Adipose tissue (tissue), 3 donors: ENCODE results near the gene TTC39B. TPM values are rescaled to one million over a fixed set of nuclear protein-coding genes. Genes with fewer than 3 reads are reported as not detected.

ENCODE experiments used
- H3K27ac ChIP-seq: one replicate; pipeline ENCODE4 v1.5.1; 2013; ENCODE audit warnings: low read depth, low read length
- WGBS, 3 donors: extraction: QIAGEN DNeasy Blood & Tissue Kit; methylation state at CpG; one replicate each; pipeline ENCODE4 v1.1.7; 2013; 5-methylcytosine and 5-hydroxymethylcytosine counted together
- polyA plus RNA-seq, 3 donors: library from polyadenylated mRNA; stranded (reverse); fragments of 200-250 nt; gene quantifications; one replicate each; pipeline ENCODE4 v1.2.3, GENCODE V29; 2013
- donor health status: healthy with polysubstance abuse.
- donor health status: Bipolar disorder and iron deficiency.
- donor health status: healthy.

The TTC39B gene
- polyA plus RNA-seq, 3 donors: 1.2 to 2.1 (median 1.4) TPM

DNA sequence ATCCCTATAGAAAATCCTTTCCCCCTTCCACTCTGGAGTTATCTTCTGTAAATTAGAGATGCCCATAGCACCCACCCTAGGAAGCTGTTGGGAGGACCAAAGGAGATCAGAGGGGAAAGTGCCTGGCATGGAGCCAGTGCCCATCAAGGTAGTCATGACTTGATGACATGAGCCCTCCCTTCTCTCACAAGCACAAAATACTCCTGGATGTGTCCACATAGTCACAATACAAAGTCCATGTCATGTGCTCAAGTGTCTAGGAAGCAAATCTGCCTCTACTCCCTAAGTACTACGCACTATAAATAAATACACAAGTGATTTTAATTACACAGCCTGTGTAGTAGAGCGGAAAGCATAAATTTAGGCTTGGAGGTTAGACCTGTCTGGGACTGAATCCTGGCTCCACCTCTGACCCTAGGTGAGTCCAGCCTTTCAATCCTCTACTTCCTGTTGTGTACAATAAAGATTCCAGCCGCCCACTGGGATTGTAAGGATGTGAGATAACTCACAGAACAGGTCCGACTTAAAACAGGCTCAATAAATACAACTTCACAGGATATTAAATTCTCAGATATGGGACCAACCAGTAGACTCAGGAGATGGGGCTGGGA, 30.6 kb downstream of the TTC39B start:
- WGBS, 3 donors: 77 to 89% (median 88%) methylated on average over 4 of the region's 4 CpGs

DNA sequence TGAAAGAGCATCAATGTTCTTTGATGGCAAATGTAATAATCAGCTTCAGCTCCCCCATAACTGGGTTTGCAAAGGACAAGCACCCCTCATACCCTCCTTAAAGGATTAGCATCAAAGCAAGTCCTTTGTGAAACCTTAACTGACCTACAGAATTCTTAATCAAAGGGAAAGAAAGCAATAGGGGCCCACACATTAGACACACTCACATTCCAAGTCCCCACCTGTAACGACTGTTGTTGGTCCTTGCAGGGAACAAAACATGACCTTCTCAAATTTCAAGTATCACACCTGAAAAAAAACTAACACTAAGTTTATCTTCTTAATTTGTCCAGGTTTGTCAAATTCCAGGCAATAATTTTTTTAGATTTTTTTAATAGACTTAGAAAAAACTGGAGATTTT, 32.6 kb downstream of the TTC39B start:
- WGBS, 3 donors: 82 to 92% (median 92%) methylated on average over 1 of the region's 1 CpG
- no peak overlapping the region for H3K27ac ChIP-seq

More for the DNA sequence above, 30.6 kb downstream of the TTC39B start:
- H3K27ac ChIP-seq: no peak overlapping the region

DNA sequence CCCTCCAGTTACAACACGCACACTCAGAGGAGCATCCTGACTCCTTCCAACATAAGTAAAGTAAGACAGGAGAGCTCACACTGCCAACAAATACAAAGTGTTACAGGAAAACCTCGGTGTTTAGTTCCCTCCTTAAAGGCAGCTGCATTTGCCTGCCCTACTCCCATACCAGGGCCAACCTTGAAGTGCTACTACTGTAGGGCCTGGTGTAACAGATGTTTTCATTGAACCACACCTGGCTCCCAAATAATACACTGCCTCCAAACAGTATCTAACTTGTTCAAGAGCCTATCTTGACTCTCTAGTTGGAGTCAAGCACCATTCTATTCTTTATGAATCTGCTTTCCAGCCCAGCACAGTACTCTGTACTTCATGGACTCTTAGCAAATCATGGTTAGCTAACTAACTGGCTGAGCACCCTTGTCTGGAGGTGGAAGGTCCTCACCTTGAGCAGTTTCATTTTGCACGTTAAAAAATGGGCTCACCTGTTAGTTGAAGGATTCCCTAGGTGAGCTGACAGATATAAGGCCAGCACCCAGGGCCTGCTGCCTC, 34.6 kb downstream of the TTC39B start:
- WGBS, 3 donors: 37 to 96% (median 94%) methylated on average over 3 of the region's 3 CpGs
- no peak overlapping the region for H3K27ac ChIP-seq

DNA sequence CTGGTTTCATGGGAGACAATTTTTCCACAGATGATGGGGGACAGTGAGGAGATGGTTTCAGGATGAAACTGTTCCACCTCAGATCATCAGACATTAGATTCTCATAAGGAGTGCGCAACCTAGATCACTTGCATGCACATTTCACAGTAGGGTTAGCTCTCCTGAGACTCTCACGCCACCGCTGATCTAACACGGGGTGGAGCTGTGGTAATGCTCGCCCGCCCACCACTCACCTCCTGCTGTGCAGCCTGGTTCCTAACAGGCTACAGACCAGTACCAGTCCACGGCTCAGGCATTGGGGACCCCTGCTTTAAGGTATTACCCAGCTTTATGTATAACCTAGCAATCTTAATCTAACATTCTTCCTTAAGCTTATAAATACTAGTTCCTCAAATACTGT, 35.6 kb downstream of the TTC39B start:
- WGBS, 3 donors: 92 to 98% (median 95%) methylated on average over 7 of the region's 7 CpGs
- no peak overlapping the region for H3K27ac ChIP-seq

DNA sequence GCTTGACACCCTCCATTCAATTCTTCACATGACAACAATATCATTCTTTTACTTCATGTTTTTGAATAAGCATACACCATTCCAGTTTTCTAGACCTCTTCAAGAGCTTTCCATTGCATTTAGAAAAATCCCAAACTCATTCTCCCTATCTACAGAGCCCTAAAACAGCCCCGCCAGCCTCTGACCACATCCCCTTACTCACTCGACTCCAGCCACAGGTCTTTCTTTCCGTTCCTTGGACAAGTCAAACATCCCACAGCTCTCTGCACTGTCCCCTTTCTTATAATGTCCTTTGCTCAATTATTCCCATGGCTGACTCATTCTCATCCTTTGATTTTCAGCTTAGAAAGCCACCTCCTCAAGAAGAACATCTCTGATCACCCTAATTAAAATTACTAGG, 38.2 kb downstream of the TTC39B start:
- 67 to 84% (median 72%) methylated on average over 3 of the region's 3 CpGs for WGBS, 3 donors
- H3K27ac ChIP-seq: no peak overlapping the region

DNA sequence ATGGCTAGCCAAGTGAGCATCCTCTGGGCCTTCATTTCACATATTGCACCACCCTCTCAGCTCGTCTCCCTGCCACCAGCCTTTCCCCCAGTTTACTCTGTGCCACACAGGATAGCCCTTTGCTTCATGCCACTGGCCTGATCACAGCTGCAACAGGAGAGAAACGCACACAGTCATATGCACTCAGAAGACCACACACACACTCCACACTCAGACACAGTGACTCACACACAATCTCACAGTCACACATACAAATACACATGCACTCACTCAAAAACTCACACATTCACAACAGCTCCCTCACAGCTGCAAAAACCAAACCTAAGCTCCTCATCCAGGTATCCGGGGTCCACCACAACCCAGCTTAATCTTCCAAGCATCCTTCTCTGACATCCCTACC, 38.7 kb downstream of the TTC39B start:
- no peak overlapping the region for H3K27ac ChIP-seq
- WGBS, 3 donors: 79 to 90% (median 87%) methylated on average over 3 of the region's 3 CpGs

DNA sequence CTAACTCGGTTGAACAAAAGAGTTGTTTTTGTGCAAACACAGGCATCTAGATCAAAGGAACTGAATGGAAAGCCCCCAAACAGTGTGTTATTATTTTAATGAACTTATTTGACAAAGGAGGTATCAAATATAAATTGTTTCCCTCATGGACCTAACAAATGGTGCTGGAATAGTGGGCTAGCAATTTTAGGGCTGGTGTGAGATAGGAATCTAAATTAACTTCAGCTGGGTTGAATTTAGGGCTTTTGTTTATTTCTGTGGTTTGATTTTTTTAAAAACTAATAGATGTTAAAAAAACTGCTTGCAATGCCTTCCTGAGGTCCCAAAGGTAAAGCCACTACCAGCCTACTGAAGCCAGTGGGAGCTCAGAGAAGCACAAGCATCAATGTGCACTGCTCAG, 42.1 kb downstream of the TTC39B start:
- H3K27ac ChIP-seq: no peak overlapping the region
- WGBS, 3 donors: 92 to 97% (median 93%) methylated on average over 1 of the region's 1 CpG

DNA sequence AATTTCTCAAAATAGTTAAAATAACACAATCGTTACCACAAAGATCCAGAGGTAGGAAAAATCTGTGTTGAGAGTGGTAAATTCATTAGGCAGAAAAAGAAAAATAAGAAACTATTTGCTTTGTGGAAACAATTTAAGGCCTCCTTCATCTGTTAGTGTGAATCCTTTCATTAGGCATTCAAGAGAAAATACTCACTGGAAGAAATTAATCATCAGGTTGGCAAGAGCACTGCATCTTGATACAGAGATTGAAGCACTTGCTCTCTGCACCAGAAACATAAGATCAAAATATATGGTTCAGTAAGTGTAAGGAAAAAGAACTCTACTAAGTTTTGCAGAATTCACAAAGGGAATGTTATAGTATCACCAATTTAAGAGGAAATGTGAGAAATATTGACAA, 44.4 kb downstream of the TTC39B start:
- no peak overlapping the region for H3K27ac ChIP-seq
- 80 to 90% (median 83%) methylated on average over 1 of the region's 1 CpG for WGBS, 3 donors

DNA sequence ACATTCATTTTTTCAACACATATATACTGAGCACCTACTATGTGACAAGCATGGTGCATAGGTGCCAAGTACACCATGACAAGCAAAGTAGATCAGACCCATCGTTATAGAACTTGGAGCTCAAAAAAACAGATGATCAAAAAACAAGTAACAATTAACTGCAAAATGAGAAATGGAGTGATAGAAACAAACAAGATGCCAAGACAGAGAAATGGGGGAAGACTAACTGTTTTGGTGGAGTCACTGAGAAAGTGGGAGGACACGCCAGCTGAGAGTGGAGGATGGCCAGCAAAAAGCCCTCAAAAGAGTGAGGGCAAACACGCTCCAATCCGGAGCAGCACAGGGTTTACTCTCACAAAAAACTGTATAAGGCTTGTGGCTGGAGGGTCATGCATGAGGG, 50.6 kb downstream of the TTC39B start:
- H3K27ac ChIP-seq: no peak overlapping the region
- 94 to 97% (median 95%) methylated on average over 4 of the region's 4 CpGs for WGBS, 3 donors

DNA sequence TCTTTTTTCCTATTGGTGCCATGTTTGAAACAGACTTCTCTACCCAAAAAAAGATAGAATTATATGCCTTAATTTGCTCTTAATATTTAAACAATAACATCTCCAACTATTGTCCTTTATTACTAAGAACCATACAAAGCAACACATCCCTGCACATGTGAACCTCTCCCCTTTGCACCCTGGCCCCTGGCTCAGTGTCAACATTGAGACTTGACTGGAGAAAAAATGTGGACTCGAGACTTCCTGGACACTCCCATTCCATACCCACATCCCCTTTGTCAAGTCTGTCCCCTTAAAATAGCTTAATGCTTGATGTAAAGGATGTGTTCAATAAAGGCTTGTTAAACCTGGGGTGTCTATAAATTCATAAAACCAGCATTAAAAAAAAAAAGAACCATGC, 53.2 kb downstream of the TTC39B start:
- no peak overlapping the region for H3K27ac ChIP-seq
- 72 to 81% (median 74%) methylated on average over 1 of the region's 1 CpG for WGBS, 3 donors

DNA sequence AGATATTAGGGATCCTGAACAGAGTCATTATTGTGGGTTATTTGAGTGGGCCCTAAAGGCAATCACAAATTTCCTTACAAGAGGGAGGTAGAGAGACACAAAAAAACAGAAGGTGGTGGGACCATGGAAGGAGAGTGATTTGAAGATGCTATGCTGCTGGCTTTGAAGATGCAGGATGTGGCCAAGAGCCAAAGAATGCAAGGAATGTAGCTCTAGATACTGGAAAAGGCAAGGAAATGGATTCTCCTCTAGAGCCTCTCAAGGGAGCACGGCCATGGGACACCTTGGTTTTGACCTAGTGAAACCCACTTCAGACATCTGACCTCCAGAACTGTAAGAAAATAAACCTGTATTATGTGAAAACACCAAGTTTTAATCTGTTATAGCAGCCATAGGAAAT, 53.8 kb downstream of the TTC39B start:
- no peak overlapping the region for H3K27ac ChIP-seq
- 73 to 96% (median 83%) methylated on average over 1 of the region's 1 CpG for WGBS, 3 donors

DNA sequence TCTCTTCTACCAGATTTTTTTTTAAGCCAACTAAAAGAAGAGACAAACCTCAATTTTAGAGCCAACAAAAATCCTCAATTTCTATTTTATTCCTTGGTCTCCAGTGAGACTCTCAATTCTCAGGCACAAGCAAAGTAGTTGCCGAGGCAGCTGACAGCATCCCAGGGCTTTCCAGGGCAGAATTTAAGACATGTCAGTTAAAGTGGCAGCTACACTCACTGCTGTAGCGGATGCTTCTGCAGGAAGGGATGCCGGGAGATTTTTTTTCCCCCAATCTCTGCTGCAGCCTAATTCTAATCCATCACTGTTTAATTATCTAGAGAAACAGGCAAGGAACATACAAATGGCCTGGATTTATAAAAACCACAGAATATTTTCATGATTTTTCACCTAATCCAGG, 57.0 kb downstream of the TTC39B start:
- WGBS, 3 donors: 59 to 67% (median 66%) methylated on average over 3 of the region's 3 CpGs
- no peak overlapping the region for H3K27ac ChIP-seq

DNA sequence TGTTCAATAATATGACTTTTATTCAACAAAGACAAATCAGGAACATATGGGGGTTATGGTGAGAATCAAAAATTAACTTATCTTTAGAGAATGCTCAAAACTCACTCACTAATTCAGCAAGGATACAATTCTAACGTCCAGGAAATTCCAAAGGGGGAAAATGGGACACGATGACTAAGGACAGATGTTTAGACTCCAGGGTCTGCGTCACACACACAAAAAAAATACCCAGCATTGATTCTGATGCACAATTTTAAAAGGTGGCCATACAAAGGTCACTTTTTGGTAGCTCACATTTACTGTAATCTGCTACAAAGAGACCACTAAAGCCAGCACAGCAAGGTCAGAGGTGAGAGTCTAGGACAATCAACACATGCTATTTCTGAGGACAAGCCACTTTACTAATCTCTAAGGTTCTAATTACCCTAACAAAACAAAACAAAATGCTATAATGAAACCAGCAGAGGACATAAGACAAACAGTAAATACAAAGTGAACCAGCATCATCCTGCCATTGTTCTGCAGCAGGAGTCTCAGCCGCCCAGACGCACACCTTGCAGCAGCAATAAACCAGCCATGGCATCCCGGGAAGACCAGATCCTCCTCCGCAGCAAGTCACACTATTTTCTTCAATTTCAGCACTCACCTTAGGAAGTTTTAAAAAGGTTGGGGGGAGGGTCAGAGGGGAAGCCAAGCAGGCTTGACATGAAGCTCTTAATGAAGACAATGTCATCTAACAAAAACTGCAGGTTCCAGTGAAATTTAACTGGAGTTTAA, 57.8 kb downstream of the TTC39B start:
- WGBS, 3 donors: 64 to 72% (median 71%) methylated on average over 7 of the region's 7 CpGs

DNA sequence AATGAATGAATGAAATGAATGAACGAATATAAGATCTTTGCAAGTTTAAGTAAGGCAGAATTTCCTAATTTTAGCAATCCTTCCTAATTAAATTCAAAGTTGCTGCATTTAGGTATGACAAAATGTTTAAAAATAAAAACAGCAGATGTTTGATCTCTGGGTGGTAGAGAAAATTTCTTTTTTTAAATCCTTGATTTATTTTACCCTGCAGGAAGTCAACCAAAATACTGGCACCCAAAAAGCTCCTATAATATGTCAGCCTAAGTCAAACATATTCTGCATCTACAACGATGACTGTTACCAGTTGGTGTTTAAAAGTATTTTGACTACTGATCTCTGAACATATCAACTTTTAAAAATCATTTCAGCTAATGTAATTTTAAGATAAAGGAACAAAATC, 58.4 kb downstream of the TTC39B start:
- 80 to 83% (median 81%) methylated on average over 2 of the region's 2 CpGs for WGBS, 3 donors
- no peak overlapping the region for H3K27ac ChIP-seq

More for the DNA sequence above, 57.8 kb downstream of the TTC39B start:
- H3K27ac ChIP-seq: no peak overlapping the region

DNA sequence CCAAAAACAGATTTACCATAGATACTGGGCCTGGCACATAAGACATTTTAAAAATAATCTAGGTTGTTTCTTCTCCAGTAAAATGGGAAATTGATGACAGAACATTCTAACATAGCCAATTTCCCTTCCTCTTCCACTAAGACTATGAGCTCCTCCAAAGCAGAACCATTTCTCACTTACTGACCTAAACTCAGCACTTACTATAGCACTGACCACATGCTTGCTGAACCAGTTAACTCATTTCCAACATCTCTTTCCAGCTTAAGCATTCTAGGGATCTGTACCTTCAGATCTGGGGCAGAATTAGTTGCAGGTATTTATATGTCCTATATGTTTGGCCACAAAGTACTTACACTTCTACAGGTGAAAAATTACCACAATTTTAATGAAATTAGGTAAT, 58.9 kb downstream of the TTC39B start:
- no peak overlapping the region for H3K27ac ChIP-seq

DNA sequence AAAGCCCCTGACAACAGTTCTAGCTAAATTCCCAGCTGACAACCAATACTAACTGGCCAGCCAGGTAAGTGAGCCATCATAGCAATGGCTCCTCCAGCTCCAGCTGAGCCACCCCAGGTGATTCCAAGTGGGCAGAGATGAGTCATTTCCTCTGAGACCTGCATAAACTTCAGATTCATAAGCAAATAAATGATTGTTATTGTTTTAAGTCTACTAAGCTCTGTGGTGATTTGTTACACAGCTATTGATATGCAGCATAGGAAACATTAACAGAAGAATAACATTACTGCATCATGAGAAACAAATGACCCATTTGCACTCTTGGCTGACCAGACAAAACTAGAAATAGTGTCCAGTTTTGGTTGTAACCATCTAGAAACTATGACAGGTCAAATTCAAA, 60.3 kb downstream of the TTC39B start:
- no peak overlapping the region for H3K27ac ChIP-seq

DNA sequence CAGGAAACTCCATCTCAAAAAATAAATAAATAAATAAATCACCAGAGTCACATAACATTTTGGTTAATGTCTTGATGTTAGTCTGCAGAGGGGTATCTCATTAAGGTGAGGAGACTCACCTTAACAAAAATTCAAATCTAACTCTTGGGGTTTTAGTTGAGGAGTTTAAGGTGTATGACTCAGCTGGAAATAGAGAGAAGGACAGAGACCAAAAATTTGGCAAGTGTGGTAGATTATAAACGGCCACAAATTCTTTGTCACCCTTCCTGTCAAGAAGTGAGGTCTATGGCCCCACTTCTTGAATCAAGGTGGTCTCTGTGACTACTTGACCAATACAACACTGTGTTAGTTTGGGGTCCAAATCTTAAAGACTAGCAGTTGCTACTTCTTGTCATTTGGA, 60.8 kb downstream of the TTC39B start:
- 52 to 85% (median 61%) methylated on average over 1 of the region's 1 CpG for WGBS, 3 donors
- no peak overlapping the region for H3K27ac ChIP-seq

DNA sequence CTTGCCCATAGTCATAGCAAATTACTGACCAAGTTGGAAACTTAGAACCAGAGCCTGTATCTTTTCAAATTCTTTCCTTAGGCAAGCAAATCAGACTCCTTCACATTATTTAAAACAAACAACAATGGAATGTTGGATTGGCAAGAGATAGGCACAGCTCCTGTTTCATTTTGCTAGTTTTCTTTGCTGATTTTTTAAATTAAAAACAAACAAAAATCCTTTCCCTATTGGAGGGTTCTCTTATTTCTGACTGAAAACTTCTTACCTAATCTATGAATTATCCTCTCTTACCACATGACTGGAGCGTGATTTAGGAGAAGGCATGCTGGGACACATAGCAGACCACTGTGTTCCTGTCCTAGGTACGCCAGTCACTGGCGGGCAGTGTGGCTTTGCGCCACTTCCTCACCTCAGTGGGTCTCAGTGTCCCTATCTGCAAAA, 63.0 kb downstream of the TTC39B start:
- H3K27ac ChIP-seq: no peak overlapping the region
- 84 to 91% (median 87%) methylated on average over 4 of the region's 4 CpGs for WGBS, 3 donors

DNA sequence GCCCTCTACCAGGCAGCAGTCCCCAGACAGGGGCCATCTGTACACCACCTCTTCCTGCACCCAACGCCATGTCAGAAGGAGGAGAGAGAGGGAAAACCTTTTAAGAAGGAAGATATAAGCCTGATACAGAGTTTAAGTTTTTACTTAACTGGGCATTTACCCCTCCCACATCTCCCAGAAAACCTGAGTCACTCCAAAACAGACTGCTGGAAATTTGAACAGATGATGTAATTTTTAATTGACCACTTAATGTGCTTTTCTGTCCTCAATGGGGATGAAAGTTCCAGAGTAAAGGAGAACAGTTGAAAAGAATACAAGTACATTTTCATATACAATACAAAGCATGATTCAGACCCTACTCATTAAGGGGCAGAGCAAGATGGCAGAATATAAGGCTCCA, 63.9 kb downstream of the TTC39B start:
- no peak overlapping the region for H3K27ac ChIP-seq
- WGBS, 3 donors: 89 to 100% (median 100%) methylated on average over 1 of the region's 1 CpG

DNA sequence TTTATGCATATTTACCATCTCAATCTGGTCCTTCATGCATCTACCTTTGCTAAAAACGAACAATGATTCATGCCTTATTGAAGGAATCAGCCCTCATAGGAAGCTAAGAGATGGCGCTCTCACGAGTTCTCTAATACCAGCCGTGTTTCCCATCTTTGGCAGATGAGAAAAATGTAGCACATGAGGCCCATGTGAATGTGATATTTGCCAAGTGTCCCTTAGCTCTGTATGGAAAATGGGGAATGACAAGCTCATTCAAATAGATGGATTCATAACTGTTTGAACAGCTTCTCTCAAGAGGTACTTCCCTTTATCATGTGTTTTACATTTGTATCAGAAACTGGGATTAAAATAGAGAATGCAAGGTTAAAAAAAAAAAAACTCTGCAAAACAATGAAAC, 66.1 kb downstream of the TTC39B start:
- H3K27ac ChIP-seq: no peak overlapping the region
- 88 to 94% (median 90%) methylated on average over 4 of the region's 4 CpGs for WGBS, 3 donors
